SU-DHL-6 (cell line): ENCODE results near the gene BCKDHB.

Experiments used
- CTCF ChIP-seq: fragments of 200-600 bp; sonication (generic); IDR thresholded peaks from one replicate; pipeline ENCODE4 v1.5.1; 2017; ENCODE audit warnings: antibody characterized with exemption, mild to moderate bottlenecking, low read length, moderate library complexity; ENCODE audit not compliant: insufficient read depth, poor library complexity, severe bottlenecking
- EZH2phosphoT487 ChIP-seq: fragments of 200-600 bp; sonication (generic), shearing (Covaris generic); conservative IDR thresholded peaks from 2 replicates; pipeline ENCODE4 v1.6.1; 2018; ENCODE audit warnings: mild to moderate bottlenecking, antibody characterized with exemption, low read length, moderate library complexity, mixed read lengths

- TF ChIP-seq CTCF, result no peak
- TF ChIP-seq EZH2phosphoT487, result no peak
Observed at GRCh38 chr6:80314531-80314930, 208.1 kb downstream of the BCKDHB start.
